ENCODE results near the gene ATP2B3. TPM values are rescaled to one million over a fixed set of nuclear protein-coding genes. Genes with fewer than 3 reads are reported as not detected.

The ATP2B3 gene
- total and polyA plus RNA-seq, 2 donors (not counting 3 experiments of a cell fraction or from before 2014, with no cell fraction given): 0.01 to 0.07 TPM

GRCh38 chrX:153626025-153626633 lies 108.7 kb downstream of the ATP2B3 start:
- H3K9ac ChIP-seq (replicated peaks; ENCODE audit: extremely low read depth, insufficient read depth, low read length): no peak overlapping the region
- no peaks in the 10 kb centered on the region for H3K9me1 ChIP-seq (replicated peaks; ENCODE audit: control insufficient read depth, extremely low read depth, insufficient read depth, low read length)
- H4K20me1 ChIP-seq (replicated peaks; ENCODE audit: control insufficient read depth, extremely low read depth, insufficient read depth, low read length): no peaks in the 10 kb centered on the region
- FAIRE-seq (no peak), DNase-seq (ENCODE audit: low read depth, low spot score) (no peak)
- H3K79me2 ChIP-seq (ENCODE audit: control insufficient read depth, insufficient read depth, low read length): no peaks in the 10 kb centered on the region
- no TSS peak for BruUV-seq (replicated peaks)
- no peak overlapping the region for H3K4me2 ChIP-seq (ENCODE audit: insufficient read depth, low read length)
- no peaks in the 10 kb centered on the region for H3K9me3 ChIP-seq (replicated peaks; ENCODE audit: control insufficient read depth, insufficient read depth, low read length)
- CTCF ChIA-PET: no interaction called here
- H2AFZ ChIP-seq (ENCODE audit: low read depth, low read length): no peak overlapping the region
- POLR2A ChIA-PET: no interaction called here
- dilution Hi-C loops (cut with MboI; ENCODE audit: extremely low pct_ligation_motif_present, low sequenced_read_pairs): no loop called here
- H3K4me1 ChIP-seq (ENCODE audit: control insufficient read depth, extremely low read depth, insufficient read depth, low read length): no peaks in the 10 kb centered on the region
- TF ChIP-seq POLR2AphosphoS5 (IDR thresholded peaks at IDR 0.05; ENCODE audit: insufficient read depth, low read depth, low read length) (no peak), FOS (IDR thresholded peaks at IDR 0.05; ENCODE audit: borderline replicate concordance, insufficient read depth, low read length) (no peak), MYC (IDR thresholded peaks at IDR 0.05; ENCODE audit: low read depth, low read length) (no peak), EZH2 (IDR thresholded peaks at IDR 0.05; ENCODE audit: borderline replicate concordance, low read depth, low read length, severe bottlenecking) (no peak), GATA2 (IDR thresholded peaks at IDR 0.05; ENCODE audit: insufficient read depth, insufficient read length, low read depth, low read length) (no peak), JUN (IDR thresholded peaks at IDR 0.05; ENCODE audit: borderline replicate concordance, insufficient read depth, insufficient read length, low read depth) (no peak), POLR2A (IDR thresholded peaks at IDR 0.05; ENCODE audit: low read depth, low read length) (no peak), MAX (IDR thresholded peaks at IDR 0.05; ENCODE audit: insufficient read depth, insufficient read length) (no peak)
- TF ChIP-seq, protein P1, sequence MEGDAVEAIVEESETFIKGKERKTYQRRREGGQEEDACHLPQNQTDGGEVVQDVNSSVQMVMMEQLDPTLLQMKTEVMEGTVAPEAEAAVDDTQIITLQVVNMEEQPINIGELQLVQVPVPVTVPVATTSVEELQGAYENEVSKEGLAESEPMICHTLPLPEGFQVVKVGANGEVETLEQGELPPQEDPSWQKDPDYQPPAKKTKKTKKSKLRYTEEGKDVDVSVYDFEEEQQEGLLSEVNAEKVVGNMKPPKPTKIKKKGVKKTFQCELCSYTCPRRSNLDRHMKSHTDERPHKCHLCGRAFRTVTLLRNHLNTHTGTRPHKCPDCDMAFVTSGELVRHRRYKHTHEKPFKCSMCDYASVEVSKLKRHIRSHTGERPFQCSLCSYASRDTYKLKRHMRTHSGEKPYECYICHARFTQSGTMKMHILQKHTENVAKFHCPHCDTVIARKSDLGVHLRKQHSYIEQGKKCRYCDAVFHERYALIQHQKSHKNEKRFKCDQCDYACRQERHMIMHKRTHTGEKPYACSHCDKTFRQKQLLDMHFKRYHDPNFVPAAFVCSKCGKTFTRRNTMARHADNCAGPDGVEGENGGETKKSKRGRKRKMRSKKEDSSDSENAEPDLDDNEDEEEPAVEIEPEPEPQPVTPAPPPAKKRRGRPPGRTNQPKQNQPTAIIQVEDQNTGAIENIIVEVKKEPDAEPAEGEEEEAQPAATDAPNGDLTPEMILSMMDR (IDR thresholded peaks at IDR 0.05; ENCODE audit: extremely low read depth in 1 of 2, insufficient read depth in 1 of 2, low read depth in 1 of 2, low read length in 2 of 2): no peak
- intact Hi-C loops (cut with micrococcal nuclease): no loop called here
- no peak overlapping the region for H3K4me3 ChIP-seq (replicated peaks in 1 of 3; ENCODE audit: insufficient read depth in 1 of 3, low read depth in 1 of 3, low read length in 3 of 3)
- H3K27ac ChIP-seq (ENCODE audit: insufficient read depth, low read depth, low read length): no peak overlapping the region
- H3K27me3 ChIP-seq (ENCODE audit: control insufficient read depth in 2 of 2, insufficient read depth in 2 of 2, low read length in 2 of 2): peaks cover 0 to 1% of the 10 kb centered on the region in 2 experiments
- no peaks in the 10 kb centered on the region for H3K36me3 ChIP-seq (ENCODE audit: control insufficient read depth in 2 of 2, extremely low read depth in 1 of 2, insufficient read depth in 2 of 2, low read length in 2 of 2)
